HepG2 (cell line): ENCODE results near the gene SLC48A1. TPM values are rescaled to one million over a fixed set of nuclear protein-coding genes. Genes with fewer than 3 reads are reported as not detected.

Experiments used
- ARHGAP35 ChIP-seq: sonication (generic); formaldehyde crosslinking; IDR thresholded peaks from 2 replicates; pipeline ENCODE4 v1.9.0; 2022; ENCODE audit warnings: mild to moderate bottlenecking, inconsistent platforms, moderate library complexity, missing genetic modification reagents, borderline replicate concordance
- CBX5 ChIP-seq: sonication (generic); formaldehyde crosslinking; IDR thresholded peaks from 2 replicates; pipeline ENCODE4 v1.4.0; 2020; ENCODE audit warnings: missing genetic modification reagents, borderline replicate concordance
- CREB1 ChIP-seq, 2 experiments: fragments of 450-650 bp in 1 of 2; IDR thresholded peaks; 2 replicates each; pipeline ENCODE4 v1.6.1; 2016 to 2017; ENCODE audit warnings: control low read depth in 1 of 2, mild to moderate bottlenecking in 1 of 2, missing compliant biosample characterization in 1 of 2, missing genetic modification characterization in 1 of 2
- E2F1 ChIP-seq: sonication (generic); formaldehyde crosslinking; IDR thresholded peaks from 2 replicates; pipeline ENCODE4 v1.5.0; 2020; ENCODE audit warnings: missing genetic modification reagents
- FOXM1 ChIP-seq: sonication (generic); formaldehyde crosslinking; IDR thresholded peaks from 2 replicates; pipeline ENCODE4 v1.5.0; 2020; ENCODE audit warnings: missing genetic modification reagents
- KAT7 ChIP-seq: IDR thresholded peaks from 2 replicates; pipeline ENCODE4 v1.6.1; 2018; ENCODE audit warnings: borderline replicate concordance, missing compliant biosample characterization
- MAX ChIP-seq: IDR thresholded peaks from 2 replicates; pipeline ENCODE4 v1.6.1; 2012; ENCODE audit warnings: inconsistent platforms
- MTERF4 ChIP-seq: sonication (generic); formaldehyde crosslinking; IDR thresholded peaks from 2 replicates; pipeline ENCODE4 v1.8.0; 2023; ENCODE audit warnings: mild to moderate bottlenecking, missing genetic modification reagents
- NFE2L2 ChIP-seq: fragments of 150-350 bp; IDR thresholded peaks from 2 replicates; pipeline ENCODE4 v1.6.1; 2014; ENCODE audit warnings: low read length
- NFYC ChIP-seq: IDR thresholded peaks from 2 replicates; pipeline ENCODE4 v1.6.1; 2016; ENCODE audit warnings: missing genetic modification reagents, missing compliant biosample characterization
- RAD51 ChIP-seq: fragments of 450-650 bp; IDR thresholded peaks from 2 replicates; pipeline ENCODE4 v1.6.1; 2016; ENCODE audit warnings: borderline replicate concordance
- REPIN1 ChIP-seq: sonication (generic); formaldehyde crosslinking; IDR thresholded peaks from 2 replicates; pipeline ENCODE4 v1.8.0; 2022; ENCODE audit warnings: missing genetic modification reagents, low read depth, mild to moderate bottlenecking, borderline replicate concordance
- SALL1 ChIP-seq: sonication (generic); formaldehyde crosslinking; IDR thresholded peaks from 2 replicates; pipeline ENCODE4 v1.8.0; 2022; ENCODE audit warnings: mild to moderate bottlenecking, missing genetic modification reagents
- TBP ChIP-seq: sonication (generic); formaldehyde crosslinking; IDR thresholded peaks from 2 replicates; pipeline ENCODE4 v1.5.0; 2020; ENCODE audit warnings: missing genetic modification reagents
- TSC22D2 ChIP-seq: sonication (generic); formaldehyde crosslinking; IDR thresholded peaks from 2 replicates; pipeline ENCODE4 v1.5.1; 2020; ENCODE audit warnings: missing genetic modification reagents, mild to moderate bottlenecking, borderline replicate concordance
- ZBTB20 ChIP-seq: sonication (generic); formaldehyde crosslinking; IDR thresholded peaks from 2 replicates; pipeline ENCODE4 v1.8.1; 2023; ENCODE audit warnings: missing genetic modification reagents, low read depth, mild to moderate bottlenecking, borderline replicate concordance
- ZFP37 ChIP-seq: sonication (generic); formaldehyde crosslinking; IDR thresholded peaks from 2 replicates; pipeline ENCODE4 v1.4.0; 2020; ENCODE audit warnings: missing genetic modification reagents, borderline replicate concordance
- ZFP62 ChIP-seq: sonication (generic); formaldehyde crosslinking; IDR thresholded peaks from 2 replicates; pipeline ENCODE4 v1.4.0; 2020; ENCODE audit warnings: missing genetic modification reagents
- ZFP90 ChIP-seq: sonication (generic); formaldehyde crosslinking; IDR thresholded peaks from 2 replicates; pipeline ENCODE4 v1.8.0; 2022; ENCODE audit warnings: missing genetic modification reagents, mild to moderate bottlenecking, inconsistent platforms, borderline replicate concordance
- ZMAT5 ChIP-seq: sonication (generic); formaldehyde crosslinking; IDR thresholded peaks from 2 replicates; pipeline ENCODE4 v1.5.0; 2020; ENCODE audit warnings: mild to moderate bottlenecking, low read depth, missing genetic modification reagents, borderline replicate concordance
- ZNF296 ChIP-seq: sonication (generic); formaldehyde crosslinking; conservative IDR thresholded peaks from 2 replicates; pipeline ENCODE4 v1.5.0; 2020; ENCODE audit warnings: mild to moderate bottlenecking, missing genetic modification reagents
- ZNF362 ChIP-seq: sonication (generic); formaldehyde crosslinking; IDR thresholded peaks from 2 replicates; pipeline ENCODE4 v1.4.0; 2020; ENCODE audit warnings: missing genetic modification reagents, mild to moderate bottlenecking, borderline replicate concordance
- ZNF501 ChIP-seq: sonication (generic); formaldehyde crosslinking; IDR thresholded peaks from 2 replicates; pipeline ENCODE4 v1.5.1; 2020; ENCODE audit warnings: mild to moderate bottlenecking, moderate library complexity, missing genetic modification reagents
- ZNF513 ChIP-seq: sonication (generic); formaldehyde crosslinking; conservative IDR thresholded peaks from 2 replicates; pipeline ENCODE4 v1.5.0; 2020; ENCODE audit warnings: missing genetic modification reagents
- ZNF557 ChIP-seq: sonication (generic); formaldehyde crosslinking; IDR thresholded peaks from 2 replicates; pipeline ENCODE4 v1.4.0; 2020; ENCODE audit warnings: missing genetic modification reagents
- ZNF678 ChIP-seq: sonication (generic); formaldehyde crosslinking; IDR thresholded peaks from 2 replicates; pipeline ENCODE4 v1.4.0; 2020; ENCODE audit warnings: mild to moderate bottlenecking, missing genetic modification reagents
- ZNF7 ChIP-seq: IDR thresholded peaks from 2 replicates; pipeline ENCODE4 v1.6.1; 2016; ENCODE audit warnings: missing biosample characterization, missing genetic modification reagents
- polyA plus RNA-seq, 8 experiments: library from polyadenylated mRNA; depleted of rRNA in 3 of 8; stranded (reverse) in 7 of 8; unstranded in 1 of 8; fragments of >200 nt; fragmentation: Illumina TruSeq in 4 of 8; extraction: Trizol in 4 of 8; gene quantifications; 2 replicates each; pipeline versions ENCODE4 v1.2.1 to v1.2.3, GENCODE V29; 2011 to 2016; ENCODE audit warnings: low read depth in 4 of 8, missing spikeins in 1 of 8, mixed read lengths in 1 of 8; ENCODE audit not compliant: insufficient read depth in 1 of 8
- total RNA-seq, 5 experiments: library from RNA; depleted of rRNA; stranded (reverse); fragments of >200 nt; fragmentation: Illumina TruSeq; extraction: Trizol; gene quantifications; 2 replicates each; pipeline ENCODE4 v1.2.3, GENCODE V29; 2016; ENCODE audit warnings: low read depth in 1 of 5

SLC48A1 gene
- total and polyA plus RNA-seq, 2 of the 13 experiments (the other 11 are each of a cell fraction or from before 2014, with no cell fraction given) = 2.2 to 3.7 TPM

- TF ChIP-seq ZNF678 (CRISPR knock-in tag) (no peak), TBP (no peak), ZNF557 (no peak), ZNF513 (CRISPR knock-in tag) (no peak), RAD51 (no peak), CREB1 (IDR thresholded peaks at IDR 0.05) (no peak), CREB1 (CRISPR knock-in tag; IDR thresholded peaks at IDR 0.05) (no peak), NFYC (CRISPR knock-in tag) (no peak), TSC22D2 (CRISPR knock-in tag) (0 out of 2 replicates have a peak, but pooled peaks have one; percentile 39), CBX5 (no peak), ZBTB20 (CRISPR knock-in tag) (no peak), E2F1 (CRISPR knock-in tag) (no peak), ZFP90 (no peak), ZMAT5 (CRISPR knock-in tag) (no peak), ARHGAP35 (no peak), MTERF4 (CRISPR knock-in tag) (no peak), FOXM1 (CRISPR knock-in tag) (no peak), NFE2L2 (no peak), ZNF7 (CRISPR knock-in tag) (no peak), ZFP62 (no peak), ZFP37 (CRISPR knock-in tag) (no peak), SALL1 (CRISPR knock-in tag) (no peak), ZNF296 (CRISPR knock-in tag) (no peak), ZNF501 (no peak), REPIN1 (no peak), MAX (no peak), ZNF362 (no peak), KAT7 (CRISPR knock-in tag) (no peak)
These were observed 28.9 kb upstream of the SLC48A1 start (continued) for GRCh38 chr12:47744005-47744651.
